Ovary (tissue), 3 donors: ENCODE results near the gene PKMYT1.

Source experiments
- CTCF ChIP-seq, 3 donors: fragments of 450-650 bp in 2 of 3; fragments of 200-600 bp in 1 of 3; IDR thresholded peaks; one replicate each; pipeline versions ENCODE4 v1.5.1 to v1.8.0; 2016 to 2022; ENCODE audit warnings: antibody characterized with exemption in 3 of 3, mild to moderate bottlenecking in 1 of 3
- EP300 ChIP-seq: sonication (generic); formaldehyde crosslinking; IDR thresholded peaks from one replicate; pipeline ENCODE4 v1.6.1; 2017; ENCODE audit warnings: antibody characterized with exemption
- POLR2A ChIP-seq: fragments of 450-650 bp; IDR thresholded peaks from one replicate; pipeline ENCODE4 v1.6.1; 2017; ENCODE audit warnings: antibody characterized with exemption, mild to moderate bottlenecking, moderate library complexity
- donor health status: DM: no; HTN: no; CAD: no.

GRCh38 chr16:2987833-2988232, 7.6 kb upstream of the PKMYT1 start:
- TF ChIP-seq CTCF (IDR thresholded peaks at IDR 0.05), result no peak
- TF ChIP-seq POLR2A, result no peak
- no peak for TF ChIP-seq EP300
